Measurements from ENCODE around the gene C4BPA.

GRCh38 chr1:207067185-207067584 lies 36.8 kb upstream of the C4BPA start:
- TF ChIP-seq POLR2AphosphoS5 (IDR thresholded peaks at IDR 0.05; ENCODE audit: low read depth, low read length) (no peak), REST (IDR thresholded peaks at IDR 0.05; ENCODE audit: insufficient read depth in 1 of 2, low read depth in 2 of 2, low read length in 2 of 2) (no peak)

Data from PFSK-1 (cell line).